T-helper 17 cell (primary cell): ENCODE data around the gene PRPS2. TPM values are rescaled to one million over a fixed set of nuclear protein-coding genes. Genes with fewer than 3 reads are reported as not detected.

Experiments used
- ATAC-seq: fragments of 150-1000 bp; cut with Tn5 transposase; 2 replicates; pipeline ENCODE4 v1.10.0; 2021; ENCODE audit warnings: mild to moderate bottlenecking, moderate library complexity
- DNase-seq, 3 donors: peaks; one replicate each; pipeline versions ENCODE4 v3.0.0 to v3.0.0-alpha.2; 2020 to 2021
- H3K9me3 ChIP-seq: one replicate; pipeline ENCODE4 v1.7.0; 2013; ENCODE audit warnings: low read length, mild to moderate bottlenecking; ENCODE audit not compliant: control insufficient read depth, poor library complexity, severe bottlenecking
- H3K27ac Mint-ChIP-seq: one replicate; pipeline ENCODE4 v1.8.0; 2022; ENCODE audit warnings: mild to moderate bottlenecking, moderate library complexity, mixed read lengths
- H3K27me3 Mint-ChIP-seq: one replicate; pipeline ENCODE4 v1.8.0; 2022; ENCODE audit warnings: mixed read lengths
- H3K36me3 Mint-ChIP-seq: one replicate; pipeline ENCODE4 v1.8.0; 2022; ENCODE audit warnings: low read depth, mixed read lengths
- H3K4me1 Mint-ChIP-seq: one replicate; pipeline ENCODE4 v1.8.0; 2022; ENCODE audit warnings: mild to moderate bottlenecking, mixed read lengths
- H3K4me3 Mint-ChIP-seq: one replicate; pipeline ENCODE4 v1.8.0; 2022; ENCODE audit warnings: mild to moderate bottlenecking, moderate library complexity, mixed read lengths
- total RNA-seq, 4 donors: library from RNA in 2 of 4; stranded (reverse) in 2 of 4; gene quantifications; one replicate each; pipeline ENCODE4 v1.2.3 and lab custom pipeline; 2022 to 2026

Gene PRPS2
- total RNA-seq, 2 donors from 2014 or later: 16.8 to 21.3 TPM

GRCh38 chrX:12824944-12825343, 33.7 kb downstream of the PRPS2 start:
- DNase-seq (no peak), ATAC-seq (no peak)
- Mint-ChIP-seq H3K4me3 (no peak overlapping the region), H3K27ac (no peak overlapping the region), H3K36me3 (peaks cover 5% of the 10 kb centered on the region), H3K4me1 (peaks cover 5% of the 10 kb centered on the region), H3K27me3 (no peaks in the 10 kb centered on the region)
- H3K9me3 ChIP-seq: no peaks in the 10 kb centered on the region

DNA sequence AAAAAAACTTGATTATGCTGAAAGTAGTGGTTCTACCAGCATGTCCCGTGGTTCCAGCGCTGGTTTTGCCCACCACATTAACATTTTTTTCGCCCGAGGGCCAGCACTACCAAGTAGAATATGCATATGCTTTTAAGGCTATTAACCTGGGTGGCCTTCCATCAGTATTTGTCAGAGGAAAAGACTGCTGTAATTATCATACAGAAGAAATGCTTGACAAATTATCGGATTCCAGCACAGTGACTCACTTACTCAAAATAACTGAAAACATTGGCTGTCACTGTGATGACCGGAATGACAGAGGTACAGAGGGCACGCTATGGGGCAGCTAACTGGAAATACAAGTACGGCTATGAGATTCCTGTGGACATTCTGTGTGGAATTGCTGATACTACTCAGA, 34.6 kb downstream of the PRPS2 start:
- ATAC-seq (no peak), DNase-seq (no peak)
- no peaks in the 10 kb centered on the region for H3K9me3 ChIP-seq
- peaks cover 5% of the 10 kb centered on the region for H3K36me3 Mint-ChIP-seq
- no peak overlapping the region for H3K4me3 Mint-ChIP-seq
- no peak overlapping the region for H3K27ac Mint-ChIP-seq
- H3K27me3 Mint-ChIP-seq: no peaks in the 10 kb centered on the region
- peaks cover 5% of the 10 kb centered on the region for H3K4me1 Mint-ChIP-seq

DNA sequence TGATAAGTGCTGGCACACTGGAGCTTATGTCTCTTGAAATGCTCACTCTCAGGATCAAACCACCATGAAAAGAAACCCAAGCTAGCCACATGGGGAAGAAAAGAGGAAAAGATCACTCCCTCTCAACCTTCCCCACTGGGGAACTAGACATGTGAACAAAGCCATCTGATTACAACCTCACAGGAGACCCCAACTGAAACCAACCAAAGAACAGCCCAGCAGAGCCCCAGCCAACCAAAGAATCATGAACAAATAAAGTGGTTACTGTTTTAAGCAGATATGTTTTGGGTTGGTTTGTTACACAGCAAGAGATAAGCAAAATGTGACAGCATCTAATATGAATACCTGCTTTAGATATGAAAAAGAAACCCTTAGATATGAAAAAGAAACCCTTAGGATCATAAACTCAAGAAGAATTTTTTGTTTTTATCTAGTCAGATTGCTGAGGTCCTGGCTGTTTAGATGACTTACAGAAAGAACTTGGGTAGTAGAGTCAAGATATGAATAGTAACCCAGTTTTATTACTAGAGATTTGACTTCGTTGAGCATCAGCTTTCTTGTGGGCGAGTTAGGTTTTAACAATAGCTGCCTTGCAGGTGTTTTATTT, 52.0 kb downstream of the PRPS2 start:
- DNase-seq (no peak), ATAC-seq (no peak)
- Mint-ChIP-seq H3K4me3 (peak overlapping the region; percentile 67), H3K27me3 (peaks cover 6% of the 10 kb centered on the region), H3K27ac (no peak overlapping the region), H3K4me1 (no peaks in the 10 kb centered on the region), H3K36me3 (no peaks in the 10 kb centered on the region)
- H3K9me3 ChIP-seq: no peaks in the 10 kb centered on the region

- H3K27ac Mint-ChIP-seq: peak overlapping the region; percentile 63
- ATAC-seq (no peak), DNase-seq (no peak)
- H3K27me3 Mint-ChIP-seq: peaks cover 6% of the 10 kb centered on the region
- no peaks in the 10 kb centered on the region for H3K4me1 Mint-ChIP-seq
- peak overlapping the region; percentile 67 for H3K4me3 Mint-ChIP-seq
- no peaks in the 10 kb centered on the region for H3K9me3 ChIP-seq
- H3K36me3 Mint-ChIP-seq: no peaks in the 10 kb centered on the region
Observed at GRCh38 chrX:12843668-12844279, 52.6 kb downstream of the PRPS2 start.

DNA sequence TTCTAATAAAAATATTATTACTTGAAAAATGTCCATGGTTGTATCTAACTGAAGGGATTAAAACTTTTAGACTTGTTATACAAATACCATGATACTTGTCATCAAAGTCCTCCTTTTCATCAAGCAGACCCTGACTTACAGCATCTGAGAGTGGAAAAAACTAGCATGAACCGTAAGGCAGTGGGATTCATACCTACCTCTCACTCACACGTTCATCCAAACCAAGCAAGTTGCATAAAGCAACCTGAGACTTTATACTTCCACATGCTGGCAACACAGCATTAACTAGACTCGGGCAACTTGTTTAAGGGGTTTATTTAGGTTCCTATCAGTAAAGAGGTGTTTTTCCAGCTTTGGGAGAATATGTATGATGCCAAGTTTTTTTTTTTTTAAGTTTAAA, 53.1 kb downstream of the PRPS2 start:
- H3K9me3 ChIP-seq: no peaks in the 10 kb centered on the region
- no peak for ATAC-seq
- no peak for DNase-seq
- no peaks in the 10 kb centered on the region for H3K36me3 Mint-ChIP-seq
- no peaks in the 10 kb centered on the region for H3K4me1 Mint-ChIP-seq
- H3K4me3 Mint-ChIP-seq: peak overlapping the region; percentile 67
- peaks cover 5% of the 10 kb centered on the region for H3K27me3 Mint-ChIP-seq
- H3K27ac Mint-ChIP-seq: peak overlapping the region; percentile 63

DNA sequence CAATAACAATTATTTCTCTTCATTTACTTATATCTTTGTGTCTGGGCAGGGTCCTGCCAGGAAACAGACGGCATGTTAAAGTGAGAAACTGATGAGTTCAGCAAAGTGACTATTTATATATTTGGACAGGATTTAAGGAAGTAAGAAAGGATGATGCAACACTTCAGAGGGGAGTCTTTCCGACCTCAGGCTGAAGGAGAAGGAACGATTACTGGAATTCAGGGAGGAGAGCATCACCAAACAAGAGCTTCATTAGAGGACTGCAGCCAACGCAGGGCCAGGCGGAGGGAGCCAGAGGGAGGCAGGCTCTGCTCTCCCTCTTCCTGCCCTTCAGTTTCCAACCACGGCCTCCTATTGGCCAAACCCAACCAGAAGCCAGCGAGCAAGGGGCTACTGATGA, 74.1 kb downstream of the PRPS2 start:
- H3K9me3 ChIP-seq: no peaks in the 10 kb centered on the region
- Mint-ChIP-seq H3K4me1 (peaks cover 2% of the 10 kb centered on the region), H3K36me3 (no peaks in the 10 kb centered on the region), H3K4me3 (no peak overlapping the region), H3K27me3 (peaks cover 7% of the 10 kb centered on the region), H3K27ac (no peak overlapping the region)
- DNase-seq: no peak
- no peak for ATAC-seq

GRCh38 chrX:12866451-12867377, 75.5 kb downstream of the PRPS2 start, which contains the start of gene TLR7:
Gene TLR7, plus strand, starts transcription at chrX:12867072. Its CDS starts 507 bp downstream, at chrX:12867579.
- Mint-ChIP-seq H3K36me3 (no peaks in the 10 kb centered on the region), H3K27ac (no peak within 1 kb of the TSS), H3K4me3 (no peak within 1 kb of the TSS), H3K27me3 (peaks cover 7% of the 10 kb centered on the region), H3K4me1 (peaks cover 2% of the 10 kb centered on the region)
- ATAC-seq: no peak
- no peak for DNase-seq
- no peaks in the 10 kb centered on the region for H3K9me3 ChIP-seq

DNA sequence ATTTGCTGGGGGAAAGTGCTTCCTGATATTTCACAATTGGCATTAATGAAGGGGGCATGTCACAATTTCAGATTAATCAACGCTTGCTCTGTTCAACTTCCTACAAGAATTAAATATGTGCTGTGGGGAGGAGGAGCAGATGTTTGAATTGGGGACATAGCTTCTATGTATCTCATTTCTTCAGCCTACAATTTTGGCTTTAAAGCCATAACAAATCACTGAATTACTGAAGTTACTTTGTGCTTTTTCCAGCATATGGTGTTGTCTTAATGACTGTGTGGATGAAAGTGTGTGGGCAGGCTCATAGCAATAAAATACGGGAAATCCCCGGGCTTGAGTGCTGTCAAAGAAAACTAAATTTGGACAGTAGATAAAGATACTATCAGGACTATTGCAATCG, 76.5 kb downstream of the PRPS2 start:
- H3K27me3 Mint-ChIP-seq: peaks cover 7% of the 10 kb centered on the region
- DNase-seq (no peak), ATAC-seq (no peak)
- no peak overlapping the region for H3K27ac Mint-ChIP-seq
- no peaks in the 10 kb centered on the region for H3K36me3 Mint-ChIP-seq
- no peak overlapping the region for H3K4me3 Mint-ChIP-seq
- no peaks in the 10 kb centered on the region for H3K9me3 ChIP-seq
- H3K4me1 Mint-ChIP-seq: peaks cover 2% of the 10 kb centered on the region

DNA sequence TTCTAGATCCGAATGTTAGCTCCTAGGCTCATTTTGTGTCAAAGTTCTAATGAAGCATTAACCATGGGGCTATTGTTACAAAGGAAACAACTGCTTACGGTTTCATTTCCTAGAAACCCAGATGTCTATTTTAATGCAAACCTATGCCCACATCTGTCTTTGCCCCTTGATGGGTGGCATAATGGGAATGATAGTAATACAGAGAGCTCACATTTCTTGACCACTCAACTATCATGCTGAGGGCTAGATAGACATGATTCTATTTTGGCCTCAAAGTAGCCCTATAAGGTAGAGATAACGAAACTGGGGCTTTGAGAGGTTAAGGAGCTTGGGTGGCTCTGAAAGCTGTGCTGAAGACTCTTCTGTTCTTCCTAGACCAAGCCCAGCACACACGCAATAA, 77.5 kb downstream of the PRPS2 start:
- DNase-seq (no peak), ATAC-seq (no peak)
- Mint-ChIP-seq H3K27ac (no peak overlapping the region), H3K27me3 (peaks cover 7% of the 10 kb centered on the region), H3K36me3 (no peaks in the 10 kb centered on the region), H3K4me3 (no peak overlapping the region), H3K4me1 (peaks cover 2% of the 10 kb centered on the region)
- H3K9me3 ChIP-seq: no peaks in the 10 kb centered on the region

GRCh38 chrX:12871257-12871656, 80.0 kb downstream of the PRPS2 start:
- H3K27ac Mint-ChIP-seq: no peak overlapping the region
- no peak for DNase-seq
- no peaks in the 10 kb centered on the region for H3K36me3 Mint-ChIP-seq
- H3K4me1 Mint-ChIP-seq: peaks cover 2% of the 10 kb centered on the region
- peaks cover 7% of the 10 kb centered on the region for H3K27me3 Mint-ChIP-seq
- H3K4me3 Mint-ChIP-seq: no peak overlapping the region
- H3K9me3 ChIP-seq: no peaks in the 10 kb centered on the region
- no peak for ATAC-seq

DNA sequence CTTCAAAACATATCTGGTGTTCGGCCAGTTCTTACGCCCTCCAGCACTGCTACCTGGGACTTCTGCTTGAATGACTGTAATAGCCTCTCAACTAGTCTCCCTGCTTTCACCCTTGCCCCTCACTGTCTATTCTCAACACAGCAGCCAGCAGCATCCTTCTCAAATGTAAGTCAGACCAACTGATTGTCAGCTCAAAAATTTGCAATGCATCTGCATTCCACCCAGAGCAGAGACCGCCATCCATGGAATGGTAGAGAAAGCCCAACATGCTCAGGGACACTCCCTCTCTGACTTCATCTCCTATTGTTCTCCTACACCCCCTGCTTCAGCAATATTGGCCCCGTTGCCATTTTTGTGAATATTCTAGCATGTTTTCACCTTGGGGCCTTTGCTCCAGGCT, 81.5 kb downstream of the PRPS2 start:
- Mint-ChIP-seq H3K27ac (no peak overlapping the region), H3K4me3 (no peak overlapping the region), H3K27me3 (peaks cover 2% of the 10 kb centered on the region), H3K36me3 (no peaks in the 10 kb centered on the region), H3K4me1 (peaks cover 2% of the 10 kb centered on the region)
- no peaks in the 10 kb centered on the region for H3K9me3 ChIP-seq
- DNase-seq (no peak), ATAC-seq (no peak)
